RWPE2 (cell line): Measurements from ENCODE around the gene ARHGEF2.
A peak's percentile ranks its signal among the peaks of the same experiment; 100 is the strongest.

Experiments
- ATAC-seq: fragments of 200-7000 bp; cut with Tn5 transposase; 3 replicates; pipeline ENCODE4 v1.9.1; 2021; ENCODE audit warnings: low read depth
- DNase-seq: peaks from one replicate; pipeline ENCODE4 v3.0.0-alpha.2; 2020; ENCODE audit warnings: low spot score
- H3K27ac ChIP-seq: fragments of 450-650 bp; 2 replicates; pipeline ENCODE4 v1.5.1; 2017; ENCODE audit warnings: mild to moderate bottlenecking; ENCODE audit not compliant: poor library complexity, severe bottlenecking
- H3K27me3 ChIP-seq: fragments of 250-450 bp; sonication (Bioruptor Pico); 2 replicates; pipeline ENCODE4 v1.5.1; 2021; ENCODE audit warnings: mild to moderate bottlenecking, moderate library complexity; ENCODE audit not compliant: insufficient read depth, poor library complexity, severe bottlenecking
- H3K36me3 ChIP-seq: fragments of 250-450 bp; sonication (Bioruptor Pico); 2 replicates; pipeline ENCODE4 v1.5.1; 2020; ENCODE audit warnings: low read depth, mild to moderate bottlenecking, moderate library complexity
- H3K4me1 ChIP-seq: fragments of 250-450 bp; sonication (Bioruptor Pico); 2 replicates; pipeline ENCODE4 v1.5.1; 2021; ENCODE audit warnings: mild to moderate bottlenecking, moderate library complexity; ENCODE audit not compliant: insufficient read depth, poor library complexity, severe bottlenecking
- H3K4me3 ChIP-seq: fragments of 250-450 bp; sonication (Bioruptor Pico); 2 replicates; pipeline ENCODE4 v1.5.1; 2021; ENCODE audit warnings: mild to moderate bottlenecking, moderate library complexity; ENCODE audit not compliant: severe bottlenecking
- H3K9me3 ChIP-seq: fragments of 250-450 bp; sonication (Bioruptor Pico); 2 replicates; pipeline ENCODE4 v1.5.1; 2021; ENCODE audit warnings: mild to moderate bottlenecking, moderate library complexity; ENCODE audit not compliant: severe bottlenecking
- TF ChIP-seq, protein P1 (sequence below): fragments of 450-650 bp; IDR thresholded peaks from one replicate; pipeline ENCODE4 v1.5.1; 2017; ENCODE audit warnings: mild to moderate bottlenecking, moderate library complexity; ENCODE audit not compliant: poor library complexity, severe bottlenecking

Gene ARHGEF2

DNA sequence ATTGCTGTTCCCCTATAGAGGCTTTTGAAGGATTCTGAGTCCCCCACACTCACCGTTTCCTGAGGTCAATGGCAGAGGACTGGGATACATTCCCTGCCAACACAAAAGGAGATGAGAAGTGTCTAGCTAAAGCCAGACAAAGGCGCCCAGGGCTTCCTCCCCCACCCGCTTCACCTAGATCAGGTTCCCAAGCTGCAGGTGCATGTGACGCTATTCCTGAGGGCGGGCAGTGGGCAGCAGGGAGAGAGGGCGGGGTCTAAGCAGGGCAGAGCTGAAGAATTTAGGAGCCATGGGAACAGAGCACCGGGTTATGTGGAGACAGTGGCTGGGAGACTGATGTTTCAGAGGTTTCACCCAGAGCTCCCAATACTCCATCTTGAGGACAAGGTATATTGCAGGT, 6.0 kb upstream of the ARHGEF2 start:
- DNase-seq (no peak), ATAC-seq (no peak)
- Histone ChIP-seq H3K27ac (peak overlapping the region; percentile 96), H3K9me3 (no peaks in the 10 kb centered on the region), H3K4me1 (peaks cover 38% of the 10 kb centered on the region), H3K27me3 (no peaks in the 10 kb centered on the region), H3K36me3 (peaks cover 30% of the 10 kb centered on the region), H3K4me3 (no peak overlapping the region)
- TF ChIP-seq, protein P1, sequence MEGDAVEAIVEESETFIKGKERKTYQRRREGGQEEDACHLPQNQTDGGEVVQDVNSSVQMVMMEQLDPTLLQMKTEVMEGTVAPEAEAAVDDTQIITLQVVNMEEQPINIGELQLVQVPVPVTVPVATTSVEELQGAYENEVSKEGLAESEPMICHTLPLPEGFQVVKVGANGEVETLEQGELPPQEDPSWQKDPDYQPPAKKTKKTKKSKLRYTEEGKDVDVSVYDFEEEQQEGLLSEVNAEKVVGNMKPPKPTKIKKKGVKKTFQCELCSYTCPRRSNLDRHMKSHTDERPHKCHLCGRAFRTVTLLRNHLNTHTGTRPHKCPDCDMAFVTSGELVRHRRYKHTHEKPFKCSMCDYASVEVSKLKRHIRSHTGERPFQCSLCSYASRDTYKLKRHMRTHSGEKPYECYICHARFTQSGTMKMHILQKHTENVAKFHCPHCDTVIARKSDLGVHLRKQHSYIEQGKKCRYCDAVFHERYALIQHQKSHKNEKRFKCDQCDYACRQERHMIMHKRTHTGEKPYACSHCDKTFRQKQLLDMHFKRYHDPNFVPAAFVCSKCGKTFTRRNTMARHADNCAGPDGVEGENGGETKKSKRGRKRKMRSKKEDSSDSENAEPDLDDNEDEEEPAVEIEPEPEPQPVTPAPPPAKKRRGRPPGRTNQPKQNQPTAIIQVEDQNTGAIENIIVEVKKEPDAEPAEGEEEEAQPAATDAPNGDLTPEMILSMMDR = no peak

DNA sequence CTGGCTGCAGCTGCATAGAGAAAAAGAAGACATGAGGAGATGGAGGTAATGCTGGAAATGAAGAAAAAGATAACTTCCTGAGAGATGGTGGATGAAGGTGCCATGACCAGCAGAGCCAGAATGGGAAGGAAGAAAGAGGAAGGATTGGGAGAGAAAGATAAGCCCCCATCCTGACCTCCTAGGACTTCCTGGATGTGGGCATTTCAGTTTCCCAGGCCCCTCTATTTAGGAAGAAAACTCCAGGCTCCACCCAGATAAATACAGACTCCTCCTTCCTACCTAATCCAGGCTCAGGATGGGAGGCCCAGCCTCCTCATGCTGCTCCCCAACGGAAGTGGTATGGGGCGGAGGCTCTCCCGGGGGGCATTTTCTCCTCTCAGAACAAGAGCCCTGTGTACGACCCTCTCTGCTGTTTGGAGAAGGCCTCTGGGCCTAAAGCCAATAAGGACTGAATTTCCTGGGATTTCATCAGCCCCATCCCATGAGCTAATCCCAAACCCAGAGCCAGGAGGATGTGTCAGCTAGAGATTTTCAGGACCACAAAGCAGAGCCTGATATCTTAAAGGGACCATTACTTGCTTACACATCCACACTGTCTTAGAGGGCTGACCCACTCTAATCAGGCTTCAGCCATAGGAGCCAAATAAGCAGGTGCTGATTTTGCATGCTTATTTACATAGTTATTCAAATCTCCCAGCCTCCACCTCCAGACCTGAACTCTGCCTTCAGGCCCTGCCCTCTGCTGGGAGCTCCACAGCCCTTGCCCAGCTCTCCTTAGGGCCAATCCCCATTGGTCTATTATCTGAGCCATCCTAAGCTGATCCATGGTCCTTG, 5.1 kb upstream of the ARHGEF2 start:
- H3K9me3 ChIP-seq = no peaks in the 10 kb centered on the region
- peaks cover 38% of the 10 kb centered on the region for H3K4me1 ChIP-seq
- H3K36me3 ChIP-seq = peaks cover 30% of the 10 kb centered on the region
- H3K4me3 ChIP-seq = peak overlapping the region; percentile 61
- peak overlapping the region; percentile 96 for H3K27ac ChIP-seq
- ATAC-seq (peak; percentile 80), DNase-seq (peak; percentile 90)
- no peaks in the 10 kb centered on the region for H3K27me3 ChIP-seq
- TF ChIP-seq, protein P1 = peak; percentile 32

DNA sequence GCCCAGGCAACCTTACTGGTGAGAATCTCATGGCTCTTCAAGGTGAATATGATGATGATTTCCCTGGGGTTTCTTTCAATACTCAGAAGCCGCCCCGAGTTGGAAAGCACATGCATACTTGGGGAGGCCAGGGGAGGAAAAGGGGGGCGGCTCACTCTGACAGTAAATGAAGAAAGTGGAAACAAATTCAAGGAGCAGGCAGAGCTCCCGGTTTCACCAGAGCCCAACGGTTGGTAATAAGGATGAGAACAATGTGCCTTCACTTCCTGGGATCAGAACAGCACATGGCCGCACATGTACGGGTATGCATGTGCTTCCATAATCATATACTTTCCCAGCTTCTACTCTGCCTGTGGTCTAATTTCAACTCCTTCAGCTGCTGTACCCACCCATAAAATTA, 3.8 kb upstream of the ARHGEF2 start:
- peak overlapping the region; percentile 96 for H3K27ac ChIP-seq
- DNase-seq = no peak
- peak overlapping the region; percentile 61 for H3K4me3 ChIP-seq
- TF ChIP-seq, protein P1 = no peak
- peaks cover 38% of the 10 kb centered on the region for H3K4me1 ChIP-seq
- no peak for ATAC-seq
- no peaks in the 10 kb centered on the region for H3K27me3 ChIP-seq
- H3K36me3 ChIP-seq = peaks cover 37% of the 10 kb centered on the region
- no peaks in the 10 kb centered on the region for H3K9me3 ChIP-seq

DNA sequence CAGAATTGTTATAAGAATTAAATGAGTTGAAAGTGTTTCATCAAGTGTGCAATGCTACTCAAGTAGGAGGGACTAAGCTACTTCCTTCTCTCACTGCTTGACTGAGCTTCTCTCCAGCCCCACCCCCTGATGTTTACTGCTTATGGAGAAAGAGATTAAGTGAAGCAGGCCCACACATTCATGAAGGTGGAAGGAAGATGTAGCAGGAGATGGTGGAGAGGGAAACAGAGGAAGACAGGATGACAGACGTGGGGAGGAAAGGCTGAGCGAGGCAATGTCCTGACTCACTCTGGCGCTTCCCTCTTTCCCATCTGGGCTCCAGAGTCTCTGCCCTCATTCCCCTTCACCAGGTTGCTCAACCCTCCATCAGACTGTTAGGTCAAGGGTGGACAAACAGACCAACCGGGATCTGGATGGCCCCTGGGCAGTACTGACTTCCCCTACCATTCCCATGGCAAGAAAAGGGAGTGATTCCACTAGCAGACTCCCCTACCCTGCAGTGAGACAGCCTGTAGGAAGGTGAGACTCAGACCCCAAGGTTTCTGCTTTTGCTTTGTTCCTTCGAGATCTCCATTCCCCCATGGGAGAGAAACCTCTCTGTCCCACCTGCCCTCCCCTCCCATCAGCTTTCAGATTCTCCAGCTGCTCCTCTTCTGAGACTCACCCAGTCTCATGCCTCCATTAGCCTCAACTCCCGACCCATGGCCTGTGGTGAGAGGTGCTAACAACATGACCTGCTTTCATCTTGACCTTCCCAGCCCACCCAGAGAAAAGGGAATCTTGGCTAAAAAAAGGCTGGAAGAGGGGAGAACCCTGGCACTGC, 3.1 kb upstream of the ARHGEF2 start:
- no peaks in the 10 kb centered on the region for H3K9me3 ChIP-seq
- TF ChIP-seq, protein P1 = no peak
- H3K27ac ChIP-seq = peak overlapping the region; percentile 96
- DNase-seq (no peak), ATAC-seq (peak; percentile 19)
- peaks cover 37% of the 10 kb centered on the region for H3K36me3 ChIP-seq
- no peaks in the 10 kb centered on the region for H3K27me3 ChIP-seq
- peaks cover 38% of the 10 kb centered on the region for H3K4me1 ChIP-seq
- peak overlapping the region; percentile 61 for H3K4me3 ChIP-seq
